GM23338 (cell line): ENCODE data around the gene SPACA7.

Source experiments
- CREB1 ChIP-seq: fragments of 250-450 bp; sonication (Bioruptor Pico); IDR thresholded peaks from 2 replicates; pipeline ENCODE4 v1.5.0; 2020; ENCODE audit warnings: low read depth, mild to moderate bottlenecking, moderate library complexity
- CTCF ChIP-seq, 2 experiments: fragments of 200-600 bp in 1 of 2; sonication (generic) in 1 of 2; conservative IDR thresholded peaks; 2 replicates each; pipeline versions ENCODE4 v1.5.1 to v1.6.1; 2016 to 2017; ENCODE audit warnings: antibody characterized with exemption in 2 of 2, low read depth in 2 of 2, mild to moderate bottlenecking in 2 of 2, moderate library complexity in 1 of 2
- EZH2 ChIP-seq: fragments of 200-600 bp; sonication (generic); IDR thresholded peaks from one replicate; pipeline ENCODE4 v1.8.0; 2017; ENCODE audit warnings: antibody characterized with exemption, mild to moderate bottlenecking, low read depth; ENCODE audit not compliant: unreplicated experiment
- JUNB ChIP-seq: IDR thresholded peaks from one replicate; pipeline ENCODE4 v1.6.1; 2016; ENCODE audit warnings: antibody characterized with exemption; ENCODE audit not compliant: unreplicated experiment
- POLR2AphosphoS5 ChIP-seq: IDR thresholded peaks from 2 replicates; pipeline ENCODE4 v1.6.1; 2016; ENCODE audit warnings: antibody characterized with exemption, low read depth

- TF ChIP-seq CTCF (conservative IDR thresholded peaks at IDR 0.05; ENCODE audit: low read depth in 2 of 2), result no peak
- TF ChIP-seq POLR2AphosphoS5, result no peak
- TF ChIP-seq EZH2, result no peak
- TF ChIP-seq CREB1, result no peak
- no peak for TF ChIP-seq JUNB
Measured at GRCh38 chr13:112349681-112350080, 26.5 kb upstream of the SPACA7 start.
